CD8-positive, alpha-beta memory T cell (primary cell): ENCODE data around the gene PERCC1. TPM values are rescaled to one million over a fixed set of nuclear protein-coding genes. Genes with fewer than 3 reads are reported as not detected.

Experiments
- CTCF ChIA-PET: fragments of 350-600 bp; sonication (Branson Sonifier 250); formaldehyde crosslinking; loops from one replicate; lab custom pipeline; 2021; ENCODE audit warnings: antibody characterized with exemption; lab: Charles Lee
- POLR2A ChIA-PET: fragments of 350-600 bp; sonication (Branson Sonifier 250); formaldehyde crosslinking; loops from one replicate; lab custom pipeline; 2021; ENCODE audit warnings: antibody characterized with exemption; lab: Charles Lee
- DNase-seq, 5 donors: peaks; one replicate each; pipeline versions ENCODE4 v3.0.0 to v3.0.0-alpha.2; 2020 to 2022; ENCODE audit warnings: mixed read lengths in 1 of 5
- H3K27ac ChIP-seq: one replicate; pipeline ENCODE4 v1.7.0; 2013; ENCODE audit warnings: low read depth, mild to moderate bottlenecking, low read length, moderate library complexity
- H3K27me3 ChIP-seq: 2 replicates; pipeline ENCODE4 v1.7.0; 2013; ENCODE audit warnings: low read length, mild to moderate bottlenecking; ENCODE audit not compliant: insufficient read depth, poor library complexity, severe bottlenecking
- H3K36me3 ChIP-seq: 2 replicates; pipeline ENCODE4 v1.7.0; 2013; ENCODE audit warnings: mild to moderate bottlenecking, low read length, moderate library complexity; ENCODE audit not compliant: insufficient read depth
- H3K4me1 ChIP-seq: 2 replicates; pipeline ENCODE4 v1.7.0; 2013; ENCODE audit warnings: mild to moderate bottlenecking, low read length, moderate library complexity; ENCODE audit not compliant: insufficient read depth
- H3K4me3 ChIP-seq: 2 replicates; pipeline ENCODE4 v1.7.0; 2013; ENCODE audit warnings: mild to moderate bottlenecking, low read length
- H3K9me3 ChIP-seq: 2 replicates; pipeline ENCODE4 v1.7.0; 2013; ENCODE audit warnings: mild to moderate bottlenecking, low read length
- H3K27ac Mint-ChIP-seq, 8 donors: one replicate each; pipeline ENCODE4 v1.8.0; 2020 to 2021; ENCODE audit warnings: mixed read lengths in 8 of 8, mild to moderate bottlenecking in 6 of 8, inconsistent platforms in 3 of 8, moderate library complexity in 3 of 8
- H3K27me3 Mint-ChIP-seq, 2 donors: one replicate each; pipeline ENCODE4 v1.8.0; 2020 to 2021; ENCODE audit warnings: mixed read lengths in 2 of 2, mild to moderate bottlenecking in 1 of 2, moderate library complexity in 1 of 2
- H3K36me3 Mint-ChIP-seq, 3 donors: one replicate each; pipeline ENCODE4 v1.8.0; 2020 to 2021; ENCODE audit warnings: mixed read lengths in 3 of 3, inconsistent platforms in 1 of 3, mild to moderate bottlenecking in 1 of 3
- H3K4me1 Mint-ChIP-seq, 3 donors: one replicate each; pipeline ENCODE4 v1.8.0; 2020 to 2021; ENCODE audit warnings: mixed read lengths in 3 of 3, inconsistent platforms in 1 of 3, mild to moderate bottlenecking in 1 of 3
- H3K4me3 Mint-ChIP-seq, 7 donors: one replicate each; pipeline ENCODE4 v1.8.0; 2020 to 2021; ENCODE audit warnings: mixed read lengths in 7 of 7, mild to moderate bottlenecking in 6 of 7, moderate library complexity in 4 of 7, inconsistent platforms in 2 of 7
- H3K9me3 Mint-ChIP-seq, 5 donors: one replicate each; pipeline ENCODE4 v1.8.0; 2020 to 2022; ENCODE audit warnings: mixed read lengths in 5 of 5, mild to moderate bottlenecking in 3 of 5, moderate library complexity in 2 of 5, inconsistent platforms in 1 of 5
- polyA plus RNA-seq: library from polyadenylated mRNA; unstranded; fragments of 300-500 nt; fragmentation: Illumina TruSeq; gene quantifications from one replicate; pipeline ENCODE4 v1.2.3, GENCODE V29; 2021
- total RNA-seq, 2 experiments: library from RNA; stranded (reverse); gene quantifications; one replicate each; pipeline ENCODE4 v1.2.3, GENCODE V29; 2021

The PERCC1 gene
- total and polyA plus RNA-seq, 3 experiments from 2014 or later, result 0.33 to 0.48 TPM; not detected in 1

- POLR2A ChIA-PET, result no interaction called here
- Histone ChIP-seq H3K9me3 (no peaks in the 10 kb centered on the region), H3K4me3 (no peak overlapping the region), H3K36me3 (no peaks in the 10 kb centered on the region), H3K27ac (no peak overlapping the region), H3K4me1 (no peaks in the 10 kb centered on the region), H3K27me3 (no peaks in the 10 kb centered on the region)
- CTCF ChIA-PET, result no interaction called here
- Mint-ChIP-seq H3K27ac (no peak overlapping the region), H3K4me1 (peaks cover 0 to 2% (median 0%) of the 10 kb centered on the region in 3 donors), H3K4me3 (peak overlapping the region in 1 of 7 donors; percentile 33), H3K27me3 (peaks cover 10 to 13% of the 10 kb centered on the region in 2 donors), H3K36me3 (peaks cover 0 to 4% (median 0%) of the 10 kb centered on the region in 3 donors), H3K9me3 (peaks cover 0 to 2% (median 0%) of the 10 kb centered on the region in 5 donors)
- no peak for DNase-seq
These were observed 51.3 kb downstream of the PERCC1 start for GRCh38 chr16:1481906-1482835.

Other genes starting within 250 kb of the PERCC1 start
- gene TPSG1, start 205.8 kb upstream of the PERCC1 start, total RNA-seq, result not detected
- gene TPSG1, start 205.8 kb upstream of the PERCC1 start, polyA plus RNA-seq, result not detected
- not detected for gene TPSB2, start 200.9 kb upstream of the PERCC1 start, total RNA-seq
- not detected for gene TPSB2, start 200.9 kb upstream of the PERCC1 start, polyA plus RNA-seq
- not detected for gene TPSAB1, start 190.4 kb upstream of the PERCC1 start, total RNA-seq
- not detected for gene TPSAB1, start 190.4 kb upstream of the PERCC1 start, polyA plus RNA-seq
- gene TPSD1, start 175.0 kb upstream of the PERCC1 start, total RNA-seq, result not detected
- gene TPSD1, start 175.0 kb upstream of the PERCC1 start, polyA plus RNA-seq, result not detected
- 100 to 1,000 TPM; 238 to 257 TPM for gene UBE2I, start 121.4 kb upstream of the PERCC1 start, total RNA-seq
- 101 TPM for gene UBE2I, start 121.4 kb upstream of the PERCC1 start, polyA plus RNA-seq
- gene BAIAP3, start 97.4 kb upstream of the PERCC1 start, total RNA-seq, result 1 to 10 TPM; 7.2 to 7.5 TPM
- gene BAIAP3, start 97.4 kb upstream of the PERCC1 start, polyA plus RNA-seq, result 8.3 TPM
- 100 to 1,000 TPM in 1 of 2 experiments, 10 to 100 TPM in 1; 91.8 to 102 TPM for gene TSR3, start 79.2 kb upstream of the PERCC1 start, total RNA-seq
- gene TSR3, start 79.2 kb upstream of the PERCC1 start, polyA plus RNA-seq, result 109 TPM
- 10 to 100 TPM; 32.3 to 34.4 TPM for gene GNPTG, start 79.1 kb upstream of the PERCC1 start, total RNA-seq
- 63.3 TPM for gene GNPTG, start 79.1 kb upstream of the PERCC1 start, polyA plus RNA-seq
- gene UNKL, start 16.4 kb upstream of the PERCC1 start, total RNA-seq, result 10 to 100 TPM; 32.9 to 38.0 TPM
- 8.1 TPM for gene UNKL, start 16.4 kb upstream of the PERCC1 start, polyA plus RNA-seq
- 10 to 100 TPM; 27.0 to 27.2 TPM for gene UQCC4, start 10.3 kb upstream of the PERCC1 start, total RNA-seq
- 33.7 TPM for gene UQCC4, start 10.3 kb upstream of the PERCC1 start, polyA plus RNA-seq
- 1 to 10 TPM; 2.3 to 2.8 TPM for gene CCDC154, start 13.5 kb downstream of the PERCC1 start, total RNA-seq
- not detected for gene CCDC154, start 13.5 kb downstream of the PERCC1 start, polyA plus RNA-seq
- 10 to 100 TPM; 52.8 to 59.1 TPM for gene CLCN7, start 44.0 kb downstream of the PERCC1 start, total RNA-seq
- gene CLCN7, start 44.0 kb downstream of the PERCC1 start, polyA plus RNA-seq, result 29.3 TPM
- not detected for gene PTX4, start 57.9 kb downstream of the PERCC1 start, total RNA-seq
- gene PTX4, start 57.9 kb downstream of the PERCC1 start, polyA plus RNA-seq, result not detected
- 10 to 100 TPM; 84.7 to 84.9 TPM for gene TELO2, start 62.3 kb downstream of the PERCC1 start, total RNA-seq
- 14.0 TPM for gene TELO2, start 62.3 kb downstream of the PERCC1 start, polyA plus RNA-seq
- 10 to 100 TPM; 27.1 to 30.9 TPM for gene TMEM204, start 102.6 kb downstream of the PERCC1 start, total RNA-seq
- gene TMEM204, start 102.6 kb downstream of the PERCC1 start, polyA plus RNA-seq, result 68.4 TPM
- gene IFT140, start 181.0 kb downstream of the PERCC1 start, total RNA-seq, result 1 to 10 TPM; 6.1 to 8.4 TPM
- 5.5 TPM for gene IFT140, start 181.0 kb downstream of the PERCC1 start, polyA plus RNA-seq
- 10 to 100 TPM; 22.1 to 24.3 TPM for gene CRAMP1, start 181.3 kb downstream of the PERCC1 start, total RNA-seq
- 3.0 TPM for gene CRAMP1, start 181.3 kb downstream of the PERCC1 start, polyA plus RNA-seq
- 100 to 1,000 TPM; 106 TPM for gene JPT2, start 247.2 kb downstream of the PERCC1 start, total RNA-seq
- 12.5 TPM for gene JPT2, start 247.2 kb downstream of the PERCC1 start, polyA plus RNA-seq